ENCODE results near the gene BIRC2.
"Not testable (repeated sequence)": the region's sequence is repeated elsewhere in the genome, so short reads cannot be mapped to it uniquely, and the experiment has no call there.

The BIRC2 gene

DNA sequence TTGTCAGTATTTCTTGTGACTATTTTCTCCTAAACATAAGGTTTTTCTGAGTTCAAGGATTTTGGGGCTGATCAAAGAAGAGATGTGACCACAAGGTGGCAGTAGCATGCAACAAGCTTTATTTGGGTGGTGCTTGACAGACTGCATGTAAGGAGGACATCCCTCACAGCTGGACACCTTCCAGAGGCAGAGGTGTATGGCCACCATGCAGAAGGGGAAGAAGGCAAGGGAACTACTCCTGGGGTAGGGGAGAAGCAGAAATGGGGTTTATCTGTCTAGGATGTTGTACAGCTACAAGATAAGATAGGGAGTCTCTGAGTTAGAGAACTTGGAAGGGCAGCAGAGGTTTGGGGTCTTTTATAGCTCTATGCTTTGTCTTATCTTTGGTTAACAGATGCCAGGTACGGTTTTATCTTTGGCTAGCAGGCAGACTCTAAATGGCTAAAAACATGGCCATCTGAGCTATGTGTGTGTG is 5.1 kb upstream of the BIRC2 start:
- Mint-ChIP-seq H3K4me3 (no peak overlapping the region), H3K27ac (no peak overlapping the region), H3K4me1 (ENCODE audit: low read depth) (peaks cover 30% of the 10 kb centered on the region)

DNA sequence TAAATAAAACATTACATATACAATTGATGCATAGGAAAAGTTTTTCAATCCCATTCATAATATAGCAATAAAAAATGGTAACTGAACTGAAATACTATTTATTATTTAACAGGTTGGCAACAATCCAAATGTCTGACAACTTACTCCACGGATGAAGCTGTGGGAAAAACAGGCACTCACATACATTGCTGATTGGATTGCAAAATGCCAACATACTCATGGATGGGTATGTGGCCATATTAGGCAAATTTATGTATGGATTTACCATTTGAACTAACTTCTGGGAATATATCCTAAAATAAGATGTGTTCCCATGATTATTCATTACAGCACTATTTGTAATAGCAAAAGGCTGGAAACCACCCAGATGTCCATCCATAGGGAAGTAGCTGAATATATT is 3.2 kb upstream of the BIRC2 start:
- Mint-ChIP-seq H3K36me3 (ENCODE audit: low read depth) (peaks cover 16% of the 10 kb centered on the region), H3K9me3 (no peaks in the 10 kb centered on the region), H3K27me3 (ENCODE audit: low read depth) (no peaks in the 10 kb centered on the region), H3K4me1 (ENCODE audit: low read depth) (peaks cover 32% of the 10 kb centered on the region), H3K27ac (no peak overlapping the region), H3K4me3 (no peak overlapping the region)

More for the DNA sequence above, 5.1 kb upstream of the BIRC2 start:
- Mint-ChIP-seq H3K9me3 (no peaks in the 10 kb centered on the region), H3K27me3 (ENCODE audit: low read depth) (no peaks in the 10 kb centered on the region), H3K36me3 (ENCODE audit: low read depth) (peaks cover 20% of the 10 kb centered on the region)

DNA sequence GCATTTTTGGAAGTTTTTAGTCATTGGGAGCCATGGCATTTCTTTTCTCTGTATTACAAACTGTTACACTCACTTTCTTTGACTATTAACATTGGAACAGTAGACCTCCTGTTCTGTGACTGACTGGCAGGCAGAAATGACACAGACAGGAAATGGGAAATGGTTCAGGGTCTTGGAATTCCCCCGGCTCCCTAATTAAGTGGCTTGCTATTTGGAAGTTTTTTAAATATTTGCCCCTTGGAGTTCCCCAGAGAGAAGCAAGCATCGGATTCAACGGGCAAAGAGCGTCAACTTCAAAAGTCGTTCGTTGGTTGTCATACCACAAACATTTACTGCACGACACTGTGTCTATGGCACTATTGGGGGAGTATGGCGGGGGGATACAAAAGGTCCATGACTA is 1.1 kb upstream of the BIRC2 start:
- Mint-ChIP-seq H3K9me3 (no peaks in the 10 kb centered on the region), H3K4me1 (ENCODE audit: low read depth) (peaks cover 34% of the 10 kb centered on the region), H3K4me3 (peak overlapping the region; percentile 95), H3K36me3 (ENCODE audit: low read depth) (peaks cover 23% of the 10 kb centered on the region), H3K27ac (peak overlapping the region; percentile 98), H3K27me3 (ENCODE audit: low read depth) (no peaks in the 10 kb centered on the region)

DNA sequence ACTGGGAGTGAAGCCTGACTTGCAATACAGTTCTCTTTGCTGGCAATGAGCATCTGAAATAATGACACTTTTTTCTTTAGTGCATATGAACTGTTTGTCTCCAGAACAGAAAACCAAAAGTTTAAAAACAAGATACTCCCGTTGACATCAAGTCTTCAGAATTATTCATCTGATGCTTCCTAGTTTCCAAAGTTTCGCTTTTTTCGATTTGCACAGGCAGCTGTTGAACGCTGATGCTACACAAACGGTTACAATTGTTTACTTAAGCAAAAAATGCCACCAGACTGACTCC is 612 bp upstream of the BIRC2 start:
- Mint-ChIP-seq H3K27me3 (ENCODE audit: low read depth) (no peaks in the 10 kb centered on the region), H3K4me1 (ENCODE audit: low read depth) (peaks cover 36% of the 10 kb centered on the region), H3K36me3 (ENCODE audit: low read depth) (peaks cover 25% of the 10 kb centered on the region)

DNA sequence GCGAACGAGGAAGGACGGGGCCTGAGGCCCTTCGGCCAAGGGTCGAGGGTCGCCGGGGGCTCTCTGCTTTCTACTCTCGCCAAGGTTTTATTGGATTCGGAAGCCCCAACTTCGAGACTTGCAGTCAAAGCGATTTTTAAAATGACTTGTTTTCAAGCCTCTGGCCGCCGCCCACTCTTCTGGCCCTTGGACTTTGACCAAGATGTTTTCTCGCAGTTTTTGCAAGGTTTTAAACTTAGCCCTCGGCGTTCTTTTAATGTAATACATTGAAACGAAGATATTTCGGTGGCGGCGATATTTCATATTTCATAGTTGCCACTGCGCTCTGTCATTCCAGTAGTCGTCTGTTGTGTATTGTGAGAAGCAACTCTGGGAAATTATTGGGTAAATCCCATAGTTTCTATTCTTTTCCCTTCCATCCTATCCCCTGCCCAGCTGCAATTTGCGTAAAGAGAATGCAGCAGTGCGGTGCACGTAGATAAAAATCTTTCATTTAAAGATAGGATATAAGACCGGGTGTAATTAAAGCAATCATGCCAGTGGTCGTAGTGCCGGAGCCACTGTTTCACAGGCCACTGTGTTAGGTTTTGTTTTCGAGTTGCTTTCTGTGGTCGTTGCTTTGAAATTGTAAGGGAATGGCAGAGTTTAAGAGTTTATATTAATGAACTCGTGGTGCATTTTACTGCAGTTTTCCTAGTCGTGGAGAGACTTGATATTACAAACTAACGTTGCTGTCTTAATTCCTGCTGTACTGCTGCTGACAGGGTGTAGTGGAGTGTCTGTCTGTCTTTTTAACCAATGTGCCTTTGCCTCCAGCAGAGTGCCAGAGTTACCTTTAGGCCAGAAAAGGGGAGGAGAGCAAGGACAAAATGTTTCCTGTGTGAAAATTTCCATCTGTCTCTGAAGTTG is 702 bp downstream of the BIRC2 start:
- Mint-ChIP-seq H3K4me1 (ENCODE audit: low read depth) (peaks cover 33% of the 10 kb centered on the region), H3K27me3 (ENCODE audit: low read depth) (no peaks in the 10 kb centered on the region), H3K27ac (peak overlapping the region; percentile 98), H3K4me3 (peak overlapping the region; percentile 95), H3K36me3 (ENCODE audit: low read depth) (peaks cover 31% of the 10 kb centered on the region), H3K9me3 (no peaks in the 10 kb centered on the region)

More for the DNA sequence above, 612 bp upstream of the BIRC2 start:
- H3K9me3 Mint-ChIP-seq, result no peaks in the 10 kb centered on the region
- peak overlapping the region; percentile 95 for H3K4me3 Mint-ChIP-seq
- peak overlapping the region; percentile 98 for H3K27ac Mint-ChIP-seq

DNA sequence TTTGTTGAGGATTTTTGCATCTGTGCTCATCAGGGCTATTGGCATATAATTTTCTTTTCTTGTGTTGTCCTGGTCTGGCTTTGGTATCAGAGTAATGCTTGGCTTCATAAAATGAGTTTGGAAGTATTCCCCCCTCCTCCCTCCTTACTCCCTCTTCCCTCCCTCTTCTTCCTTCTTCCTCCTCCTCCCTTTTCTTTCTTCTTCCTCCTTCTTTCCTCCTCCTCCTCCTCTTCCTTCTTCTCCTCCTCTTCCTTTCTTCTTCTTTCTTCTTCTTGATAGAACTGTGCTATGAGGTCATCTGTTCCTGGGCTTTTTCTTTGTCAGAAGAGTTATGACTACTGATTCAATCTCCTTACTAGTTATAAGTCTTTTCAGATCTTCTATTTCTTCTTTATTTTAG is 10.1 kb downstream of the BIRC2 start:
- Mint-ChIP-seq H3K9me3 (peaks cover 10% of the 10 kb centered on the region), H3K27me3 (ENCODE audit: low read depth) (no peaks in the 10 kb centered on the region), H3K4me1 (ENCODE audit: low read depth) (peaks cover 37% of the 10 kb centered on the region), H3K27ac (no peak overlapping the region), H3K36me3 (ENCODE audit: low read depth) (peaks cover 69% of the 10 kb centered on the region), H3K4me3 (no peak overlapping the region)

DNA sequence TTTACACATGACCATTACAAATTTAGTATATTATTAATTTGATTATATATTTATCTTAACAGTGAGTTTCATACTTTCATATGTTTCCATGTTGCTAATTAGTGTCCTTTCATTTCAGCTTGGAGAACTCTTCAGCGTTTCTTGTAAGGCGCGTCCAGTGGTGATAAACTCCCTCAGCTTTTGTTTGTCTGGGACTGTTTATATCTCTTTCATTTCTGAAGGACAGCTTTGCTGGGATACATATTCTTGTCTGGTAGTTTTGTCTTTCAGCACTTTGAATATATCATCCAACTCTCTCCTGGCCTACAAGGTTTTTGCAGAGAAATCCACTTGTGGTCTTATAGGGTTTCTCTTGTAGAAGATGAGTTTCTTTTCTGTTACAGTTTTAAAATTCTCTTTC is 12.4 kb downstream of the BIRC2 start:
- Mint-ChIP-seq H3K4me1 (ENCODE audit: low read depth) (peaks cover 40% of the 10 kb centered on the region), H3K4me3 (no peak overlapping the region), H3K36me3 (ENCODE audit: low read depth) (peaks cover 66% of the 10 kb centered on the region), H3K9me3 (peaks cover 10% of the 10 kb centered on the region), H3K27ac (no peak overlapping the region), H3K27me3 (ENCODE audit: low read depth) (no peaks in the 10 kb centered on the region)

DNA sequence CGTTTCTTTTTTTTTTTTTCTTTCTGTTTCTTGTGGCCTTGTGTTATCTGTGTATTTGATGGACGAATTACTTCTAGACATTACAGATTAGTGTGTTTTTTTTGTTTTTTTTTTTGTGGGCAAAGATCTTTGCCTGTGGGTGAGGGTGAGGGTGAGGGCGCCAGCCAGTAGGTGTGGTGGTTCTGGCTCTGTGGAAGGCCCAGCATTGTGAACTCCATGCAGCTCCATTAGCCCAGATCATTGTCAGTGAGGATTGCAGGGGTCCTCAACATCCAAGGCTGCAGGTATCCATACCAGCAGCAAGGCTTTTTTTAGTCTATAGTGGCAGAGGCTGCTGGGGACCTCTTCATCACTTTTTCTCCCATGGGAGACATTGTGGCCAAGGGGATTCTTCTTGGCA is 13.7 kb downstream of the BIRC2 start:
- peak overlapping the region; percentile 86 for H3K27ac Mint-ChIP-seq
- peaks cover 6% of the 10 kb centered on the region for H3K9me3 Mint-ChIP-seq
- no peaks in the 10 kb centered on the region for H3K27me3 Mint-ChIP-seq (ENCODE audit: low read depth)
- peaks cover 42% of the 10 kb centered on the region for H3K4me1 Mint-ChIP-seq (ENCODE audit: low read depth)
- H3K36me3 Mint-ChIP-seq (ENCODE audit: low read depth), result peaks cover 65% of the 10 kb centered on the region
- peak overlapping the region; percentile 55 for H3K4me3 Mint-ChIP-seq

DNA sequence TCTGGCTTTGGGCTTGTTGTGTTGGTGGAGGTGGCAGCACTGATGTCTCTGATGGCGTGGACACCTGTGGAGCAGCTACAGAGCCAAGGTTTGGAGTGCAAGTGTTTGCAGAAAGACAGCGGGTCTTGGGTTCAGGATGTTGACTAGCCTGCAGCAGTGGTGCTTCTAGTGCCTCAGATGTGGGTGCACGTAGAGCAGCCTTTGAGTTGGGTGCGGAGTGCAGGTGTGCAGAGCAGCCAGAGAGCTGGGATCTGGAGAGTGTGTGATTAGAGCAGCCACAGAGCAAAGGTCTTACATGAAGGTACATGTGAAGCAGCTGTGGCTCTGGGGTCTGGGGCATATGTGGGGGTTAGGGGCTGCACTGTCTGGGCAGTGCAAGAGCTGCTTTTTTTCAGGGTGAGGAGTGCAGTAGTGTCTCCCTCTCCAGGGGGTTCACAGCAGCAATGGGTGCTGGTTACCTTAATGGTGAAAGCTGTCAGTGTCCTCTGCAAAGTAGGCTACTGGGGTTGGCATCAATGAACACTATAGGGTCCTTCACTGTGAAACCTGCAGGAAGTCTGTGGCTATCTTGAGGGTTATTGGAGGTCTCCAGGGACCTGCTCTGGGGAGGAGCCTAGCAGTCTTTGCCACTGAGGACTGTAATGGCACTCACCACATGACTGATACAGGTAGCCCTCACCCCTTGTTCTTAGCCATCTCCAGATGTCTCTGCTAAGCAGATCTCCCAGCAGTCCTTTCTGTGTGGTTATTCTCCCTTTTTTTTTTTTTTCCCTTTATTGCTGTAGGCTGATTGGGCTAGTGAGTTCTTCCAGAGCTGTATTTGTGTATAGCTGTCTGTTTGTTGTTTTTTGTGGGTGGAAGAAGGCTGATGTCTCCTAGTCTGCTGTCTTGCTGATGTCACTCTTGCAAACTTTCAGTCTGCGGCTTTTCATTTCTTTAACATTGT is 14.3 kb downstream of the BIRC2 start:
- Mint-ChIP-seq H3K4me1 (ENCODE audit: low read depth) (peaks cover 42% of the 10 kb centered on the region), H3K27me3 (ENCODE audit: low read depth) (no peaks in the 10 kb centered on the region), H3K9me3 (peaks cover 6% of the 10 kb centered on the region), H3K36me3 (ENCODE audit: low read depth) (peaks cover 64% of the 10 kb centered on the region), H3K4me3 (peak overlapping the region; percentile 55), H3K27ac (peak overlapping the region; percentile 86)

DNA sequence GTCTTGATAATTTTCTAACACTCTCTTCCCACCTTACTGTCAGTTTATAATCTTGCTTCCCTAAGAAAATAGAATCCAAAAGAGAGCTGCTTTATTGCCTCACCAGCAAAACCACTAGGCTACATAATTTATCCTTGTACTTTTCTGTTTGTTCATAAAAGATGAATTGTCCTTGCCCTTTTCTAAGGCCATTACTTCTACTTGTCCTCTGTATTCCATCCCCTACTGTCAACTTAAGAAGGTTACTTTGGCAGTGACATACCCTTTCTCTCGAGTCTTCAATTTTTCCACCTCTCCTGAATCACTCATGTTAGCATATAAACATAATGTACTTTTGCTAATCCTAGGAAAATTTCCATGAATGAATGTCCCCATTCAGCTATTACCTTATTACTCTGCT is 18.0 kb downstream of the BIRC2 start:
- H3K9me3 Mint-ChIP-seq, result peaks cover 6% of the 10 kb centered on the region
- H3K4me1 Mint-ChIP-seq (ENCODE audit: low read depth), result peaks cover 44% of the 10 kb centered on the region
- H3K36me3 Mint-ChIP-seq (ENCODE audit: low read depth), result peaks cover 60% of the 10 kb centered on the region
- no peak overlapping the region for H3K4me3 Mint-ChIP-seq
- no peaks in the 10 kb centered on the region for H3K27me3 Mint-ChIP-seq (ENCODE audit: low read depth)
- H3K27ac Mint-ChIP-seq, result no peak overlapping the region

DNA sequence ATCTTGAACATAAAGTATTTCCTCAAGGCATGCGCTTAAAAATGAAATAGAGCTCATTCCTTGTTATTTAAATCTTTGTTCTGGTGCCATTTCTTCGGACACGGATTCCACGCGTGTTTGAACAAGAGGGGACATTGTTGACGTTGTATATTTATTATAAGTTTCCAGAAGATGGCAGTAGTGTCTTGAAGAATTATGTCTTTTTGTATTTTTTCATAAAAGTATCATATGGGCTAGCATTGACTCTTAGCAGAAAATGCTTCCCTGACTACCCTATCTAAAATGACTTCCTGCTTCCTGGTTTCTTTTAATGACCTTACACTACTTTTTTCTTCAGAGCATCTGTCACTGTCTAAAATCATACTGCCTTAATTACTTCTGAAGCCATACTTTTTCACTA is 20.4 kb downstream of the BIRC2 start:
- Mint-ChIP-seq H3K27me3 (ENCODE audit: low read depth) (no peaks in the 10 kb centered on the region), H3K9me3 (no peaks in the 10 kb centered on the region), H3K4me3 (no peak overlapping the region), H3K4me1 (ENCODE audit: low read depth) (peaks cover 30% of the 10 kb centered on the region), H3K36me3 (ENCODE audit: low read depth) (peaks cover 48% of the 10 kb centered on the region), H3K27ac (peak overlapping the region; percentile 1)

DNA sequence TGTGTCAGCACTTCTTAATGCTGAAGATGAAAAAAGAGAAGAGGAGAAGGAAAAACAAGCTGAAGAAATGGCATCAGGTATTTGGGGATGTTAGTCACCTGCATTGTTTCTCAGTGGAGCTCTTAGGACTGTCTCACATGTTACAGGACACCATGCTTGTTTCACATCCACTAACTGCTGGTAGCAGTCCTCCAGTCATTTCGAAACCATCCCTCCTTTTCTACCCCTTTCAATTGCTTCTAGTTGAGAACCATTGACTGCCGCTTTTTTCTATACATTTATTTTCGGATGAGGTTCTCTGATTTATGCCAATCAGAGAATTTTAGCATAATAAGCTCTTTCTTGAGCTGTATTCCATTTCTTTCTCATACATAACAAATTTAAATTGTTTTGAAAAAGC is 21.5 kb downstream of the BIRC2 start:
- H3K4me3 Mint-ChIP-seq, result no peak overlapping the region
- H3K4me1 Mint-ChIP-seq (ENCODE audit: low read depth), result peaks cover 27% of the 10 kb centered on the region
- H3K9me3 Mint-ChIP-seq, result no peaks in the 10 kb centered on the region
- peaks cover 44% of the 10 kb centered on the region for H3K36me3 Mint-ChIP-seq (ENCODE audit: low read depth)
- H3K27me3 Mint-ChIP-seq (ENCODE audit: low read depth), result no peaks in the 10 kb centered on the region
- H3K27ac Mint-ChIP-seq, result peak overlapping the region; percentile 27

DNA sequence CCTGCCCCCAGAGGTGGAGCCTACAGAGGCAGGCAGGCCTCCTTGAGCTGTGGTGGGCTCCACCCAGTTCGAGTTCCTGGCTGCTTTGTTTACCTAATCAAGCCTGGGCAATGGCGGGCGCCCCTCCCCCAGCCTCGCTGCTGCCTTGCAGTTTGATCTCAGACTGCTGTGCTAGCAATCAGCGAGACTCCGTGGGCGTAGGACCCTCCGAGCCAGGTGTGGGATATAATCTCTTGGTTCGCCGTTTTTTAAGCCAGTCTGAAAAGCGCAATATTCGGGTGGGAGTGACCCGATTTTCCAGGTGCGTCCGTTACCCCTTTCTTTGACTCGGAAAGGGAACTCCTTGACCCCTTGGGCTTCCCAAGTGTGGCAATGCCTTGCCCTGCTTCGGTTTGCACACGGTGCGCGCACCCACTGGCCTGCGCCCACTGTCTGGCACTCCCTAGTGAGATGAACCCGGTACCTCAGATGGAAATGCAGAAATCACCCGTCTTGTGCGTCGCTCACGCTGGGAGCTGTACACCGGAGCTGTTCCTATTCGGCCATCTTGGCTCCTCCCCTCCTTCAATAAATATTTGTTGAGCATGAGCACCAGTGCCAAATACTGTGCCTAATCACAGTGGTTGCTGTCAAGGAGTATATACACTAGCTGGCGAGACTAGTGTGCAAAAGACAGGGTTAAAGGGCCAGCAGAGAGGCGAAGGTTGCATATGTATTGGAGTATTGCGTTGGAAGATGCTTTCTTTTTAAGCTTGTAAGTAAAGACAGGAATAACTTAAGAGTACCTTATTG is 27.8 kb downstream of the BIRC2 start:
- Mint-ChIP-seq H3K36me3 (ENCODE audit: low read depth) (peaks cover 38% of the 10 kb centered on the region), H3K4me1 (ENCODE audit: low read depth) (peaks cover 18% of the 10 kb centered on the region)
- not testable (repeated sequence) for H3K9me3 Mint-ChIP-seq; H3K4me3 Mint-ChIP-seq; H3K27me3 Mint-ChIP-seq (ENCODE audit: low read depth); H3K27ac Mint-ChIP-seq

DNA sequence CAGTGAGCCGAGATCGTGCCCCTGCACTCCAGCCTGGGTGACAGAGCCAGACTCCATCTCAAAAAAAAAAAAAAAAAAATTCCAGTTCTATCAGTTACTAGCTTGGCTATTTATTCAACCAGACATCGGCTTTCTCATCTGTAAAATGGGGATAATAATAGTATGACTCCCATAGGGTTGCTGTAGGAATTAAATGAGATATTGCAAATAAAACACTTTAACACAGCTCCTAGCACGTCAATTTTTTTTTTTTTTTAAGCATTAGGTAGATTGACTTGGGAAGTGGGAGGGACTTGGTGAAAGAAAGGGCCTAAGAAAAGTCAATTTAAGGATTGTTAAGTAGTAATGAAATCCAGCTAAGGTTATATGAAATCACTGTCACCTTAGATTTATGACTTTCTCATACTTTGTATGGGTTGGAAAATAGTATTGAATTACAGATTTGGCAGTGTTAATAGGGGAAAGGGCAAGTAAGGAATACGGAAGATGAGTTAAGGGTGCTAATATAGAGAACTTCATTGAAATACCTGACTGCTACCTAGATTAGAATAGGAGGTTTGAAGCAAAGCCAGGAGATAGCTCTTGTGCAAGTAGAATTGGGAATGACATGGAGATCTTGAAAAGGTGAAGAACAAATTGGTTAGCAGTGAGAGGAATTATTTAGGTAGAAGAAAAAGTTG is 28.8 kb downstream of the BIRC2 start:
- H3K4me1 Mint-ChIP-seq (ENCODE audit: low read depth), result peaks cover 18% of the 10 kb centered on the region
- H3K36me3 Mint-ChIP-seq (ENCODE audit: low read depth), result peaks cover 44% of the 10 kb centered on the region
- H3K9me3 Mint-ChIP-seq, result no peaks in the 10 kb centered on the region
- H3K27ac Mint-ChIP-seq, result no peak overlapping the region
- no peaks in the 10 kb centered on the region for H3K27me3 Mint-ChIP-seq (ENCODE audit: low read depth)
- H3K4me3 Mint-ChIP-seq, result no peak overlapping the region
